Inferior parietal cortex (tissue), 1 donor: ENCODE data around the gene MTOR.
"Not testable (repeated sequence)": the region's sequence is repeated elsewhere in the genome, so short reads cannot be mapped to it uniquely, and the experiment has no call there.

Experiments used
- DNase-seq: peaks from one replicate; pipeline ENCODE4 v3.0.0-alpha.2; 2016; ENCODE audit errors: extremely low spot score

MTOR gene

DNA sequence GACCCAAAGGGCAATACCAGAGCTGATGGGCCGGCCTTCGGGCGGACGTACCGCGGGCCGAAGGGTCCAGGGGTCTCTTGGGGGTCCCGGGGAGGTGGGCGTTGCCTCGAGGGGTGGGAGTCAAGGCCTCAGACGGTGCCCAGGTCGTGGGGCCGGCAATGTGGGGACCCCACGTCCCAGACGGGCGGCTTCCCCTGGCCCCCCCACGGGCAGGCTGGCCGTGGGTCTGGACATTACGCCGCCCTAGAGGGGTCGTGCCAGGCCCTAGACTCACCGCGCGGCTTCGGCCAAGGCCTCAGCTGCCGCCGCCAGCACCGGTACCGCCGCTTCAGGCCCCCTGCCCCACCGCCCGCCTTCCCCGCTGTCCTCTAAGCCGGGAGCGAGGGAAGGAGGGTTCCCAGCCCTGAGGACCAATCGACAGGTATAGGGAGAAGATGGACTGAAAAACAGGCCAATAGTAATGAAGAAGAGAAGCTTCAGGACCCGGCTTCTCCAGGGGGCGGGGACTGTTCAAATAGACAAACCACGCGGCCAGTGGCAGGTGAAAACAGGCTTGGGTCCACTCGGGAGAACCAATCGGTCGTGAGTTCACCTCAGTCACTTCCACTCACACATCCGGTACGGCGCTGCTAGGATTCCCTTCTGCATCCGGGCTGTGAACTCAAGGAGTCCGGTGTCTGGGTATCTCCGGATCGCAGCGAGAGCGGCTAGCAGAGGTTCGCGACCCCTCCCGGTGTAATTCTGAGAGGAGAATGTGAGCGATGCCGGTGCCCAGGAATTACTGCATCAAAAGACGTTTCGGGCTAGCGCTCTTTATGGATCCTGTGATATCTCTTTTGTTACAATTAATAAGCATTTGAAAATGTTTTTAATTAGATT, at the start of gene MTOR:
Gene MTOR, minus strand, starts transcription at position 381 of the 879 bp plus-strand sequence. CDS start 3,142 bp downstream, outside the sequence.
- DNase-seq = peak; percentile 100

DNA sequence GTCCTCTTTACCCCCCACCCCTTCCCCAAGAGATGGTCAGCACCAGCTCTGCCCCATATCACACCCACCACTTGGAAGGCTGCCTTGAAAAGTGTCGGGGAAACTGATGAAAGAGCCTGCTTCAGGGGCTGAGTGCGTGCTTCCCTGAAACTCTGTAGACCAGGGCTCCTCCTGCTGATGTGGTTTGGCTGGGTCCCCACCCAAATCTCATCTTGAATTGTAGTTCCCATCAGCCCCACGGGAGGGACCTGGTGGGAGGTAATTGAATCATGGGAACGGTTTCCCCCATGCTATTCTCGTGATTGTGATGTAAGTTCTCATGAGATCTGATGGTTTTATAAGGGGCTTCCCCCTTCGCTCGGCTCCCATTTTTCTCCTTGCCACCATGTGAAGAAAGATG, 47.0 kb upstream of the MTOR start:
- no peak for DNase-seq

DNA sequence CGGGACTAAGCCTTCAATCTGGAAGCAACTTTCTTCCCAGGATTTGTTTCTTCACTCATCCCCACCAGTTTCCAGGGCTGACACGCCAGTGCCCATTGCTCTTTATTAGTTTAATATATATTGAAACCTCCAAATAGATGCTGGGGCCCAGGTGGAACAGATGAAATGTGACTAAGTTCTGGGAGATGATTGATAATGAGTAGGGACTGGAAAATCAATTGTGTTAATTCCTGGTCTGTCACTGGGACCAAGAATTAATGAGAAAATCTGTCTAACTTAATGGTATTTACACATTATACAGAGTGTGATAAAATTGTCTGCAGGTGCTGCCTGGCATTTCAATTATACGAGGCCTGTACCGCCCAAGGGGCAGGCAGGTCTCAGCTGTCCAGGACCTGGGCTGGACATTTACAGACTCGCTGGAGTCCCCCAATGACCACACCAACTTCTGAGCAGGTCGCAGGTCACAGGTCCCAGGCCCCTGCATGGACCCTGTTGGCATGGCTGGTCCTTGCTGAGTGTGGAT, 46.4 kb upstream of the MTOR start:
- no peak for DNase-seq

DNA sequence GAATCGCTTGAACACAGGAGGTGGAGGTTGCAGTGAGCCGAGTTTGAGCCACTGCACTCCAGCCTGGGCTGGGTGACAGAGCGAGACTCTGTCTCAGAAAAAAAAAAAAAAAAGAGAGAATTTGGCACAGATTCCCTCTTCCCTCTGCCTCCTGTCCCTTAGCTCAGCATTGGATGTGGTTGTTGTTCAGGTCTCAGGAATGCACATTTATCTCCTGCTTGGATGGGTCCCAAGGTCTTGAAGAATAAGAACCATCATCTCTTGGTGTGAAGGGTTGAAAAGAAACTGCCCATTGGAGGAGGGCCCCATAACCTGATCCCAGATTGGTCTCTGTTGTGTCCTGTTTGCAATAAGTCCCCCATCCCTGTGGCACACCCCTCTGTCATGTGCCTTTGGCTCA, 45.5 kb upstream of the MTOR start:
- no peak for DNase-seq

DNA sequence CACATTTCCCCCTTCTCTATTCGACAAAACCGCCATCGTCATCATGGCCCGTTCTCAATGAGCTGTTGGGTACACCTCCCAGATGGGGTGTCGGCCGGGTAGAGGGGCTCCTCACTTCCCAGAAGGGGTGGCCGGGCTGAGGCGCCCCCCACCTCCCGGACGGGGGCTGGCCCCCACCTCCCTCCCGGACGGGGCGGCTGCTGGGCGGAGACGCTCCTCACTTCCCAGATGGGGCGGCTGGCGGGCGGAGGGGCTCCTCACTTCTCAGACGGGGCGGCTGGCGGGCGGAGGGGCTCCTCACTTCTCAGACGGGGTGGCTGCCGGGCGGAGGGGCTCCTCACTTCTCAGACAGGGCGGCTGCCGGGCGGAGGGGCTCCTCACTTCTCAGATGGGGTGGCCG, 43.2 kb upstream of the MTOR start:
- DNase-seq = not testable (repeated sequence)

DNA sequence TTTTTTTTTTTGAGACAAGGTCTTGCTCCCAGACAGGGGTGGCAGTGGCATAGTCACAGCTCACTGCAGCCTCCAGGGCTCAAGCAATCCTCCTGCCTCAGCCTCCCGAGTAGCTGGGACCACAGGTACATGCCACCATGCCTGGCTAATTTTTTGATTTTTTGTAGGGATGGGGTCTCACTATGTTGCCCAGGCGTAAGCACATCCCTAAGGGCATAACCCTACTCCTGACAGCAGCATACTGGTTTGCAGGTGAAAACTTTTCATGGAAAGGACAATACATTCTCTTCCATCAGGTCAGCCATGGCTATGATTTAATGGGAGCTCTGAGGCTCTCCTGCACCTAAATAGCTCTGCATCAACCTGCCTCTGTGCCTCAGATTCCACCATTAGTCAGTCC, 40.0 kb upstream of the MTOR start:
- DNase-seq = no peak

DNA sequence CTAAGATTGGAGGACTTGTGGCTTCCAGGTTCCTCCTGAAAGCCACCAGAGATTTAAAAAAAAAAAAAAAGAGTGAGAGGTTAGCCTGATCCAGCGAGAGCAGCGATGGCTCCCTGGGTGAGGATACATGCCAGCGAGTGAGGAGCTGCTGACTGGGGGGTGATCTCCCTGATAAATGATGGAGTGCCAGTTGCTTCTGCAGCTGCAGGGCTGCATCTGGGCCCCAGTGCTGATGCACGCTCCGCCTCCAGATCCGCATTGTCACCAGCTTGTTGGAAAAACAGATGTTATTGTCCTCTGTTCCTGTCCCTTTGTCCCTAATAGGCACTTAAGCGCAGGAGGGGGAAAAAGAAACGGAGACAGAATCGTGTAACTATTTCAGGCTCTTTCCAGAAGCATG, 39.2 kb upstream of the MTOR start:
- peak; percentile 61 for DNase-seq

DNA sequence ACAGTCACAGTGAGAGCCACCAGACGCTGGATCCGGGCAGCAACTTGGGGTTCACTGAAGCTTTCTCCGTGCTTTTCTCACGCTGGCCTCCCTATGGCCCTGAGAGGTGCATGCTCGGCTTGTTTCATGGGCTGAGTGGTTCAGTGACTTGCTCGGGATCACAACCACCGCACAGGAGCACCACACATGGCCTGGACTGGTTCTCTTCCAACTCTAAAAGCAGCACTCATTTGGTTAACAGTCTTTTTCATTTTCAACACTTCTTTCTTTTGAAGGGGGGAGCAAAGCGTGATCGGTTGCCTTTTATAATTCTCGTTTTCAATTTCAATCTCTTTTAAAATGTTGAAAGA, 36.8 kb upstream of the MTOR start:
- no peak for DNase-seq

DNA sequence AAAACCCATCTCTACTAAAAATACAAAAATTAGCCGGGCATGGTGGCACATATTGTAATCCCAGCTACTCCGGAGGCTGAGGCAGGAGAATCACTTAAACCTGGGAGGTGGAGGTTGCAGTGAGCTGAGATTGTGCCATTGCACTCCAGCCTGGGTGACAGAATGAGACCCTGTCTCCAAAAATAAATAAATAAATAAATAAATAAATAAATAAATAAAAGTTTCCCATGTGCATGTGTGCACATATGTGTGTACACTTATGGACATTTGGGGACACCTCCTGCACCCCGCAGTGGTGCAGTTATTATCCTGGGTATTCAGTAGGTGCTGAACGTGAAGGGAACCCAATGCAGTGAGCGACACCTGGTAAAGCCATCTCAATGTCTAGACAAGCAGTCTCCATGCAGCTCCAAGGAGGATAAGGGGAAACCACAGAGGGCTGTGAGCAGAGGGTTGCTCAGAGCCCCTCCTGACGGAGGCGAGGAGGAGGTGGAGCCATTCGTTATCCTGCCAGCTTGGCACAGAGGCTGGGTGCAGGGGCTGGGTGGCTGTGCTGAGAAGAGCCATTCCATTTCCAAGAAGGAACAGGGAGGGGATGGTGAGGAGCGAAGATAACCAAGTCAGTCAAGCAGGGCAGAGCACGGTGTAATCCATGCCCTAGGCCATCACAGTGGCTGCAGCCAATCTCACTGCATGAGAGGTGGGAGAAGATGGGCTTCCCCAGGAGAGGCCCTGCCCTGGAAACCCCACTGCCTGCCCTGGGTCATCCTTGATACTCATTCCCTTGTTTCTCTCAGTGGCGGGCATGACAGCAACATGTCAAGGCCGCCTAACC, 36.3 kb upstream of the MTOR start:
- no peak for DNase-seq

DNA sequence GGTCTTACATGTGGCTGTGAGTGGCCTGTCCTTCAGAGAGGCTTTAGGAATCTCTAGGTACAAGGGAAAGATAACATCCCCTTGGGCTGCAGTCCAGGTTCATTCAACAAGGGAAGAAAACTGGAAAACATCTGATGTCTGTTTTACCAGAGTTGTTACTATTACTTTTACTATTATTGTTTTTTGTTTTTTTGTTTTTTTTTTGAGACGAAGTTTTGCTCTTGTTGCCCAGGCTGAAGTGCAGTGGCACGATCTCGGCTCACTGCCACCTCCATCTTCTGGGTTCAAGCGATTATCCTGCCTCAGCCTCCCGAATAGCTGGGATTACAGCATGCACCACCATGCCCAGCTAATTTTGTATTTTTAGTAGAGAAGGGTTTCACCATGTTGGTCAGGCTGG, 35.4 kb upstream of the MTOR start:
- not testable (repeated sequence) for DNase-seq

DNA sequence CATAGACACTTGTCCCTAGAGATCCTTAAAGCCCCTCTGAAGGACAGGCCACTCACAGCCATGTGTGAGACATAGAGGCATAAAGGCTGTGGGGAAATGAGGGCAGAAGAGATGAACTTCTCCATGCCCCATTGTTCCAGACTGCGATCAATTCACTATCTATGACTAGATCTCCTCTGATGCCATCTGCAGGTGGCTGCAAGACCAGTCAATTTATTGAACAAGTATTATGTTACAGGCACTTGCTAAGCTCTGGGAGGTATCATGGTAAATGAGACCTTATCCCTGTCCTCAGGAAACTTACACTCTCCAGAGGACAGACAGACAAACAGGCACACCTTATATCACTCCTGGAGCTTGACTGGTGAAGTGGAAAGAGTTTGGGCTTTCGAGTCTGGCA, 33.6 kb upstream of the MTOR start:
- no peak for DNase-seq

DNA sequence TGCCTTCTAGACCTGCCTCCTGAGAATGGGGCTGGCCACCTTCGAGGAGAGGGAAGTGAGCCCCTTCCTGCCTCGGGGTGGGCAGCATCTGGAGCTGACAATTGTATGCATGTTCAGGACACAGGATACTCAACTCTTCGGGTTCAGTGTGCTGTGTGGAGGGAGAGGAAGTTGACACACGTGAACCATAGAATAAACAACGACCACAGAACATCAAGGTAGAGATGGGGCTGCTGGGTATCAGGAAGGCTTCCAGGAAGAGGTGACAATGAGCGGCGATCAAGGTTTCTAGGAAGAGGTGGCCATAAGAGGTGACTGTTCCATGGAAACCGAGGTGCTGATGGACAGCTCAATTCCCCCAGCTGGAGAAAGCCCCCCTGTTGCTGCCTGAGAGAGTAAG, 32.6 kb upstream of the MTOR start:
- no peak for DNase-seq

DNA sequence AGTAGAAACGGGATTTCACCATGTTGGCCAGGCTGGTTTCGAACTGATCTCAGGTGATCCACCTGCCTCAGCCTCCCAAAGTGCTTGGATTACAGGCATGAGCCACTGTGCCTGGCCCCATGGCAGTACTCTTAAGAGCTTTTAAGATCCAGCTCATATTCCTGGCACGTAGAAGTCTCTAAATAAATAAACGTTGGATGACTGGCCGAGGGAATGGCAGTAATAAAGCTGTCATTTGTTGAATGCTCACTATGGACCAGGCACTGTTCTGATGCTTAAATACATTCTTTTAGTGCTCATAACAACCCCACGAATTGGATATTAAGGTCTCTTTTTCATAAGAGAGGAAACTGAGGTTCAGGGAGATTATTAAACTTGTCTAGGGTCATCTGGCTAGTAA, 31.5 kb upstream of the MTOR start:
- DNase-seq = no peak

DNA sequence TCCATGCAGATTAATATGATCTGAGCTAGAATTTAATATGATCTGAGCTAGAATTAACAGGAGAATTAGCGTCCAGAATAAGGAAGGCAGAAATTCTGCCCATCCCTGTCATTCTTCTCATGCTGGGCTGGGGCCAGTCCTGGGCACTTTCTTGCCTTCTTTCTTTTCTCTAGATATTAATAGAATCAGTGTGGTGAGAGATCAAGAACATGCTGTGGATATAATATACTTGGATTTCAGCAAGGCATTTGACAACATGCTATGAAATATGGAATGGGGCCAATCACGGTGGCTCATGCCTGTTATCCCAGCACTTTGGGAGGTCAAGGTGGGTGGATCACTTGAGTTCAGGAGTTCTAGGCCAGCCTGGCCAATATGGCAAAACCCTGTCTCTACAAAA, 28.7 kb upstream of the MTOR start:
- DNase-seq = no peak

DNA sequence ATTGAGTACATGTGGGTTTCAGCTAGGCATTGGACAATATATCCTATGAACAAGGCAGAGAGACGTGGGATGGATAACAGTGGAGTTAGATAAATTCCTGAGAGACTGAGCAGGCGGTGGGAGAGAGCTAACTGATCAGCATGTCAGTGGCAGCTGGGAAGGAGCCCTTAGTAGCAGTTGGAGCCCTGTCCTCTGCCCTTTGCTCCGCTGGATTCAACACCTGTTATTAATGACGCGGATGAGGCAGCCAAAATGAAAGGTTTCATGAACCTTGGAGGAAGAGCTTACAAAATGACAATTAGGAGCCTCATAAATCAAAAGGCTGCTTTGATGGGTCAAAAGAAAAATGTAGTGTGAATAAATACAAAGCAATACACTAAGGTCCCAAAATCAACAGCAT, 26.7 kb upstream of the MTOR start:
- DNase-seq = no peak

DNA sequence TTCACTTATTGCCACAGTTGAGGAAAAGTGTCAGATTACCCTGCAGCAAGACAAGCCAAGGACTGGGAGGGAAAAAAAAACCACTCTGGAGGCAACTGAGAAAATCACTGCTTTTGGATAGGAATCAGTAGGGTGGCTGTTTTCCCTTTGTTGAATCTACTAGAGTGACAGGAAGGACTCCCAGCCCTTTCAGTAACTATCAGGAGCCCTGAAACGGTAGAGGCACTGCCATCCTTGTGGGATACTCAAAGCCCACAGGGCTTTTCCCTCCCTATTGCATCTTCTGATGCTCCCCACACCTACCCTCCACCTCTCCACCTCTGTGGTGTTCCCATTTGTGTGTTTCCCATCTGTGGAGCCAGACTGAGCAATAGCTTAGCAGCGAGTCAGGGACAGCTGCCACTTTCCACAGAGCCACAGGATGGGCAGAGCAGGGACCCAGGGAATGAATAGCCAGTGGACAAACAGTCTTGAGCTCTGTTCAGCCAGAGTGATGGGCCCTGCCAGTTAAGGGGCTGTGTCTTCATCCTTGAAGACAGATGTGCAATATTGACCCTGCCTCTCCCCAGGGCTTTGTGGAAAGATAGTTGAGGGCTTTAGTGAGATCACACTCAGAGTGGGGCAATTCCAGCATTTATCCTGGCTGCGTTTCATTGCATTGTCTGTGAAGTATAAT, 24.5 kb upstream of the MTOR start:
- no peak for DNase-seq

DNA sequence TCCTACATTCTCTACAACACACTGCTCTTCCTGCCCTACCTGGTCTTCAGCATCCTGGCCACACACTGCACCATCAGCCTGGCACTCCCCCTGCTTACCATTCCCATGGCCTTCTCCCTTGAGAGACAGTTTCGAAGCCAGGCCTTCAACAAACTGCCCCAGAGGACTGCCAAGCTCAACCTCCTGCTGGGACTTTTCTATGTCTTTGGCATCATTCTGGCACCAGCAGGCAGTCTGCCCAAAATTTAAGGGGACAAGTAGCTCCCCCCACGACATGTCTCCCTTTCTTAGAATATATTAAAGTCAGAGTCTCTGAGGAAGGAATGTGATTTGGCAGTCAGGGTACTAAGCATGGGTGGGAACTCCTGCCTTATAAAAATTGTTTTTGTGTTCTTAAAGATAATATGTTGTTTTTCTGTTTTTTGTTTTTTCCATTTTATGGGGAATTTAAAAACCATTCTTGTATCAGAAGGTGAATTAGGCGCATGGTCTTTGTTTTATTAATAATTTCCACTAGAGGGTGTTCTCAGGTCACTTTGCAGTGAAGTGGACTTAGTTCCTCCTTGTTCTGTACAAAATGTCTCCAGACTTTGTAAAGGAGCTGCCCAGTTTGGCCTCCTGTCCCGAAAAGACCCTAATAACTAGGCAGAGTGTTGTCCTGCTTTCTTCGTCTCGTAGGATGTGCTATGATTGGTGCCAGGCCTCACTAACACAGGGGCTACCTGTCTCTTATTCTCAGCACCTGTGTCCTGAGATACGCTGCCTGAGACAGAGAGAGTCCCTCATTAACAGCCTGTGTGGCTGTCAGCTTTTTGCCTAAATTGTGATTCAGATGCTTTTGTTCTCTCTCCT, 23.8 kb upstream of the MTOR start:
- DNase-seq = peak; percentile 34

DNA sequence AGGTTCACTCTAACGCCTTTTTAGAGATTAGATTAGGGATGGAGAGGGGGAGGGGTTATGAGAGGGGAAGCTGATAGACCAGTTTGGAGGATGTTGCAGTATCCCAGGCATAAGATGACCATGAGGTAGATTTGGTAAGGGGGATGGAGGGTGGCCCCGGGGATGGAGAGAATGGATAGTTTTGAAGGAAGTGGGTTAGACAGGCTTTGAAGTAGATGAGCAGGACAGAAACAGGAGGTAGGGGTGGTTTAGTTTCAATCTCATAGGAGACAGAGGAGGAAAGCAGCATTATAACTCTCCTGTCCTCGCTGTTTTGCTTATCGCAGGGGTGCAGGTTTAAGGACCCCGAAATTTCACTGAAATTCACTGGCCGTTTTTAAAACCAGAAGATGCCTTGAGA, 22.4 kb upstream of the MTOR start:
- DNase-seq = no peak

DNA sequence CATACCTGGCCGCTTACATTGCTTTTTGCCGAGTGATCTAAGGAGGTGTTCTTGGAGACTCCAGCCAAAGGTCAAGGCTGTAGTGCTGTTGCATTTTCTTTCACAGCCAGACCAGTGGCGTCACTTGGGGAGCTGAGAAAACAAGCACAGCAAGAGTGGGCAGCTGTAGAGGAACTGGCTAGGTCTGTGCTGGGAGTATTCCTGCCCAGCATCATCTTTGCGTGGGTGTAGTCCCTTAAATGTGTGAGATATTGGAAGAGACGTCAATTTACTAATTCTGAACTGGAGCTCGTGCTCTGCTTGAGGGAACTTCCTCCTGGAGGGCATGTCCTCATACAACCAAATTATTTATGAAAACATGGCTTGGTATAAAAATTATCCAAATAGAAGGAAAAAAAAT, 20.8 kb upstream of the MTOR start:
- DNase-seq = no peak

DNA sequence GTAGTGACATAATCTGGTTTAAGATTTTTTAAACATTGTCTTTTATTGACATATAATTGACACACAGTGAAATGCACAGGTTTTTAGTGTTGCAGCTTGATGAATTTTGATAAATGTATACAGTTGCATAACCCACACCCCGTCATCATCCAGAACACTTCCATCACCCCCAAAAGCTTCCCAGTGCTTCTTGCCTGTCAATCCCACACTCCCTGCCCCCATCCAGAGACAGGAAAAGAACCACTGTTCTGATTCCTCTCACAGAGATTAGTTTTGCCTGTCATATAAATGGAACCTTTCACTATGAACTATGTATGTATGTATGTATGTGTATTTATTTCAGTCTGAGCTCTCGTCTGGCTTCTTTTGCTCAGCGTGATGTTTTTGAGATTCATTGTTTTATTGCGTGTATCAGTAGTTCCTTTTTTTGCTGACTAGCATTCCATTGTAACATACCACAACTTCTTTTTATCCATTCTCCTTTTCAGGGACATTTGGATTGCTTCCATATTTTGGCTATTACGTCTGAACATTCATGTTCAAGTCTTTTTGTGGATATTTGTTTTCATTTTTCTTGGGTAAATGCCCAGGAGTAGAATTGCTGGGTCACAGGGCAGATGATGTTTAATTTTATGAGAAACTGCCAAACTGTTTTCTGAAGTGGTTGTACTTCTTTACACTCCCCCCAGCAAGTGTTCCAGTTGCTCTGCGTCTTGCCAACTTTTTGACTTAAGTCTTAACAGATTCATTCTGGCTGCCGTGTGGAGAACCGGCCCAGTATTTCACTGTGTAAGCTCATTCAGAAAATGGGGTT, 19.4 kb upstream of the MTOR start:
- no peak for DNase-seq
